GM12878 (cell line): ENCODE measurements around the gene EXOC3L4. TPM values are rescaled to one million over a fixed set of nuclear protein-coding genes. Genes with fewer than 3 reads are reported as not detected.
A peak's percentile ranks its signal among the peaks of the same experiment; 100 is the strongest.

Experiments
- ASH2L ChIP-seq: fragments of 300-600, 200-600 bp; sonication (generic); IDR thresholded peaks from 2 replicates; pipeline ENCODE4 v1.6.1; 2017; ENCODE audit warnings: low read depth, mild to moderate bottlenecking, borderline replicate concordance
- BACH1 ChIP-seq: fragments of 450-650 bp; IDR thresholded peaks from 2 replicates; pipeline ENCODE4 v1.6.1; 2017; ENCODE audit warnings: mild to moderate bottlenecking, borderline replicate concordance
- CHD2 ChIP-seq: IDR thresholded peaks from 2 replicates; pipeline ENCODE4 v1.6.1; 2011; ENCODE audit warnings: low read depth, low read length, improper control_type of control experiment, borderline replicate concordance
- CREB1 ChIP-seq: IDR thresholded peaks from 2 replicates; pipeline ENCODE4 v1.6.1; 2012; ENCODE audit warnings: low read depth, mild to moderate bottlenecking, inconsistent platforms
- EGR1 ChIP-seq, 2 experiments: IDR thresholded peaks; 1 replicate in 1 of 2; 2 replicates in 1 of 2; pipeline ENCODE4 v1.6.1; 2011 to 2012; ENCODE audit warnings: low read depth in 2 of 2, low read length in 2 of 2, borderline replicate concordance in 1 of 2, mild to moderate bottlenecking in 1 of 2, moderate library complexity in 1 of 2
- ELK1 ChIP-seq: IDR thresholded peaks from 2 replicates; pipeline ENCODE4 v1.6.1; 2012; ENCODE audit warnings: low read depth, low read length, improper control_type of control experiment
- JUND ChIP-seq: IDR thresholded peaks from 2 replicates; pipeline ENCODE4 v1.6.1; 2012; ENCODE audit warnings: low read depth, mild to moderate bottlenecking, low read length, improper control_type of control experiment, moderate library complexity
- MLLT1 ChIP-seq: fragments of 450-650 bp; IDR thresholded peaks from 2 replicates; pipeline ENCODE4 v1.6.1; 2016; ENCODE audit warnings: mild to moderate bottlenecking
- MTA2 ChIP-seq: fragments of 450-650 bp; IDR thresholded peaks from 2 replicates; pipeline ENCODE4 v1.6.1; 2016; ENCODE audit warnings: low read depth, mild to moderate bottlenecking, moderate library complexity
- MYC ChIP-seq: IDR thresholded peaks from 2 replicates; pipeline ENCODE4 v1.6.1; 2011; ENCODE audit warnings: mild to moderate bottlenecking, low read length, moderate library complexity, inconsistent platforms; ENCODE audit not compliant: insufficient read depth, insufficient replicate concordance, insufficient read length, severe bottlenecking
- NFYA ChIP-seq: IDR thresholded peaks from 2 replicates; pipeline ENCODE4 v1.6.1; 2011; ENCODE audit warnings: low read depth, mild to moderate bottlenecking, low read length, improper control_type of control experiment, borderline replicate concordance
- POLR2AphosphoS2 ChIP-seq: IDR thresholded peaks from 2 replicates; pipeline ENCODE4 v1.6.1; 2011; ENCODE audit warnings: low read depth, mild to moderate bottlenecking, low read length, improper control_type of control experiment, moderate library complexity
- RAD21 ChIP-seq: IDR thresholded peaks from 2 replicates; pipeline ENCODE4 v1.6.1; 2011; ENCODE audit warnings: mild to moderate bottlenecking, low read depth, low read length, moderate library complexity; ENCODE audit not compliant: insufficient read depth
- RELA ChIP-seq: fragments of 450-650 bp; IDR thresholded peaks from 2 replicates; pipeline ENCODE4 v1.8.0; 2014; ENCODE audit warnings: borderline replicate concordance; ENCODE audit not compliant: partially characterized antibody
- RFX5 ChIP-seq: IDR thresholded peaks from 2 replicates; pipeline ENCODE4 v1.6.1; 2011; ENCODE audit warnings: low read depth, low read length, improper control_type of control experiment
- SREBF1 ChIP-seq: IDR thresholded peaks from 2 replicates; pipeline ENCODE4 v1.6.1; 2012; ENCODE audit warnings: mild to moderate bottlenecking, low read length
- STAT3 ChIP-seq: IDR thresholded peaks from 2 replicates; pipeline ENCODE4 v1.6.1; 2011; ENCODE audit warnings: low read depth, low read length, improper control_type of control experiment
- TARDBP ChIP-seq: IDR thresholded peaks from 2 replicates; pipeline ENCODE4 v1.6.1; 2016; ENCODE audit warnings: borderline replicate concordance
- ZBED1 ChIP-seq: IDR thresholded peaks from 2 replicates; pipeline ENCODE4 v1.6.1; 2016; ENCODE audit warnings: borderline replicate concordance
- ZBTB11 ChIP-seq: fragments of 450-650 bp; formaldehyde crosslinking; IDR thresholded peaks from 2 replicates; pipeline ENCODE4 v1.5.0; 2022; ENCODE audit warnings: mild to moderate bottlenecking, missing genetic modification characterization
- ZNF687 ChIP-seq: fragments of 450-650 bp; IDR thresholded peaks from 2 replicates; pipeline ENCODE4 v1.6.1; 2017; ENCODE audit warnings: mild to moderate bottlenecking, moderate library complexity
- polyA plus RNA-seq, 11 experiments: library from polyadenylated mRNA; depleted of rRNA in 4 of 11; unstranded in 6 of 11; stranded (reverse) in 5 of 11; fragments of >200 nt; fragmentation: Nextera tagmentation in 4 of 11; fragmentation: Illumina TruSeq in 1 of 11; extraction: Ambion mirVana in 4 of 11; extraction: Trizol in 1 of 11; gene quantifications; 1 replicate in 1 of 11; 2 replicates in 10 of 11; pipeline versions ENCODE4 v1.2.1 to v1.2.3, GENCODE V29; 2011 to 2016; ENCODE audit warnings: inconsistent platforms in 2 of 11, missing spikeins in 2 of 11, low read depth in 1 of 11
- total RNA-seq, 4 experiments: library from RNA; depleted of rRNA in 3 of 4; stranded (reverse); fragments of >200 nt in 3 of 4; fragmentation: Illumina TruSeq in 1 of 4; extraction: Trizol in 1 of 4; gene quantifications; 2 replicates each; pipeline versions ENCODE4 v1.2.1 to v1.2.3, GENCODE V29; 2013 to 2021

EXOC3L4 gene
- total and polyA plus RNA-seq, 10 of the 15 experiments (the other 5 are each of a cell fraction or from before 2014, with no cell fraction given), result not detected

DNA sequence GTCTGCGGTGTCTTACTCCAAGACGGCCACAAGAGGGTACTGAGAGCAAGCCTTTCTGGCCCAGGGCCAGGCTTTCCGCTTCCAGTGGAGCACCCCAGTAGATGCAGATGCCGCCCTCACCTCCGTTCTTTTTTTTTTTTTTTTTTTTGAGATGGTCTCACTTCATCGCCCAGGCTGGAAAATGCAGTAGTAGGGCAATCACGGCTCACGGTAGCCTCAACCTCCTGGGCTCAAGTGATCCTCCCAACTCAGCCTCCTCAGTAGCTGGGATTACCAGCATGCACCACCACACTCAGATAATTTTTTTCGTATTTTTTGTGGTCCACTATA, 16.1 kb upstream of the EXOC3L4 start (continued):
- TF ChIP-seq ZBTB11 (CRISPR knock-in tag) (no peak), CREB1 (no peak), JUND (no peak), NFYA (no peak), ZBED1 (no peak), EGR1 (IDR thresholded peaks at IDR 0.05; ENCODE audit: borderline replicate concordance in 1 of 2, low read depth in 2 of 2, low read length in 2 of 2) (no peak), TARDBP (no peak), RFX5 (no peak), ASH2L (no peak), MLLT1 (no peak), MYC (no peak), STAT3 (no peak), SREBF1 (no peak), RAD21 (peak; percentile 83), ZNF687 (no peak), BACH1 (no peak), RELA (no peak), POLR2AphosphoS2 (no peak), ELK1 (no peak), CHD2 (no peak), MTA2 (no peak)
